WTC11 (cell line): ENCODE measurements around the gene DUSP9. TPM values are rescaled to one million over a fixed set of nuclear protein-coding genes. Genes with fewer than 3 reads are reported as not detected.
"Not testable (repeated sequence)": the region's sequence is repeated elsewhere in the genome, so short reads cannot be mapped to it uniquely, and the experiment has no call there.

Experiments used
- ATAC-seq: fragments of 200-7000 bp; cut with Tn5 transposase; 2 replicates; pipeline ENCODE4 v1.10.0; 2021; ENCODE audit warnings: mild to moderate bottlenecking, moderate library complexity
- CTCF ChIA-PET: fragments of 300-600 bp; sonication (Branson Sonifier 250); formaldehyde crosslinking; loops from one replicate; lab custom pipeline; 2021; ENCODE audit warnings: antibody characterized with exemption; lab: Charles Lee
- POLR2A ChIA-PET: fragments of 350-600 bp; sonication (Branson Sonifier 250); formaldehyde crosslinking; loops from one replicate; lab custom pipeline; 2021; ENCODE audit warnings: antibody characterized with exemption; lab: Charles Lee
- DNase-seq: peaks from one replicate; pipeline ENCODE4 v3.0.0; 2021; ENCODE audit warnings: low spot score
- H3K27ac Mint-ChIP-seq: 2 replicates; pipeline ENCODE4 v1.8.0; 2021; ENCODE audit warnings: mixed read lengths
- H3K27me3 Mint-ChIP-seq: 2 replicates; pipeline ENCODE4 v1.8.0; 2021; ENCODE audit warnings: low read depth, mild to moderate bottlenecking, moderate library complexity, mixed read lengths
- H3K36me3 Mint-ChIP-seq: 2 replicates; pipeline ENCODE4 v1.8.0; 2021; ENCODE audit warnings: mixed read lengths
- H3K4me1 Mint-ChIP-seq: 2 replicates; pipeline ENCODE4 v1.8.0; 2022; ENCODE audit warnings: mixed read lengths
- H3K4me3 Mint-ChIP-seq: 2 replicates; pipeline ENCODE4 v1.8.0; 2021; ENCODE audit warnings: mild to moderate bottlenecking, moderate library complexity, mixed read lengths
- H3K9me3 Mint-ChIP-seq: 2 replicates; pipeline ENCODE4 v1.8.0; 2021; ENCODE audit warnings: mixed read lengths
- GABPB1 ChIP-seq: sonication (generic); formaldehyde crosslinking; IDR thresholded peaks from 2 replicates; pipeline ENCODE4 v1.8.1; 2023; ENCODE audit warnings: mild to moderate bottlenecking, missing genetic modification reagents
- PRRX2 ChIP-seq: fragments of 250-450 bp; sonication (Bioruptor Pico); IDR thresholded peaks from 2 replicates; pipeline ENCODE4 v1.8.0; 2021; ENCODE audit warnings: mild to moderate bottlenecking
- SMAD3 ChIP-seq: sonication (generic); formaldehyde crosslinking; IDR thresholded peaks from 2 replicates; pipeline ENCODE4 v1.8.0; 2022; ENCODE audit warnings: missing genetic modification reagents, mild to moderate bottlenecking, borderline replicate concordance
- TEAD1 ChIP-seq: sonication (generic); formaldehyde crosslinking; IDR thresholded peaks from 2 replicates; pipeline ENCODE4 v1.8.0; 2022; ENCODE audit warnings: mild to moderate bottlenecking, missing genetic modification reagents
- TP53 ChIP-seq: sonication (generic); formaldehyde crosslinking; IDR thresholded peaks from 2 replicates; pipeline ENCODE4 v1.8.1; 2023; ENCODE audit warnings: mild to moderate bottlenecking, missing genetic modification reagents
- ZNF138 ChIP-seq: sonication (generic); formaldehyde crosslinking; conservative IDR thresholded peaks from 2 replicates; pipeline ENCODE4 v1.8.1; 2022; ENCODE audit warnings: mild to moderate bottlenecking, moderate library complexity, missing genetic modification reagents
- ZNF396 ChIP-seq: fragments of 250-450 bp; sonication (Bioruptor Pico); IDR thresholded peaks from 2 replicates; pipeline ENCODE4 v1.8.0; 2021; ENCODE audit warnings: mild to moderate bottlenecking, moderate library complexity, borderline replicate concordance
- ZNF423 ChIP-seq: fragments of 250-450 bp; sonication (Bioruptor Pico); IDR thresholded peaks from 2 replicates; pipeline ENCODE4 v2.1.2; 2022; ENCODE audit warnings: mild to moderate bottlenecking, moderate library complexity
- total RNA-seq: library from RNA; stranded (reverse); gene quantifications from 3 replicates; pipeline ENCODE4 v1.2.3, GENCODE V29; 2021
- TF ChIP-seq, protein P1 (sequence below): fragments of 250-450 bp; sonication (Bioruptor Pico); IDR thresholded peaks from 2 replicates; pipeline ENCODE4 v1.9.0; 2021; ENCODE audit warnings: mild to moderate bottlenecking
- TF ChIP-seq, protein P2 (sequence below): sonication (generic); formaldehyde crosslinking; IDR thresholded peaks from 2 replicates; pipeline ENCODE4 v1.8.1; 2022; ENCODE audit warnings: mild to moderate bottlenecking, moderate library complexity, missing genetic modification reagents
- TF ChIP-seq, protein P3 (sequence below): sonication (generic); formaldehyde crosslinking; conservative IDR thresholded peaks from 2 replicates; pipeline ENCODE4 v1.8.1; 2022; ENCODE audit warnings: mild to moderate bottlenecking, missing genetic modification reagents
- TF ChIP-seq, protein P4 (sequence below): sonication (generic); formaldehyde crosslinking; IDR thresholded peaks from 2 replicates; pipeline ENCODE4 v1.8.0; 2022; ENCODE audit warnings: mild to moderate bottlenecking, missing genetic modification reagents
- TF ChIP-seq, protein P5 (sequence below): sonication (generic); formaldehyde crosslinking; IDR thresholded peaks from 2 replicates; pipeline ENCODE4 v1.8.0; 2022; ENCODE audit warnings: mild to moderate bottlenecking, missing genetic modification reagents
- TF ChIP-seq, protein P6 (sequence below): fragments of 250-450 bp; sonication (Bioruptor Pico); conservative IDR thresholded peaks from 2 replicates; pipeline ENCODE4 v1.9.0; 2021; ENCODE audit warnings: mild to moderate bottlenecking
- TF ChIP-seq, protein P7 (sequence below): sonication (generic); formaldehyde crosslinking; IDR thresholded peaks from 2 replicates; pipeline ENCODE4 v1.8.1; 2023; ENCODE audit warnings: mild to moderate bottlenecking, missing genetic modification reagents
- TF ChIP-seq, protein P8 (sequence below): fragments of 250-450 bp; sonication (Bioruptor Pico); IDR thresholded peaks from 2 replicates; pipeline ENCODE4 v2.1.2; 2022; ENCODE audit warnings: mild to moderate bottlenecking, moderate library complexity

DUSP9 gene
- total RNA-seq, 1 experiment from 2014 or later: 2.5 TPM

DNA sequence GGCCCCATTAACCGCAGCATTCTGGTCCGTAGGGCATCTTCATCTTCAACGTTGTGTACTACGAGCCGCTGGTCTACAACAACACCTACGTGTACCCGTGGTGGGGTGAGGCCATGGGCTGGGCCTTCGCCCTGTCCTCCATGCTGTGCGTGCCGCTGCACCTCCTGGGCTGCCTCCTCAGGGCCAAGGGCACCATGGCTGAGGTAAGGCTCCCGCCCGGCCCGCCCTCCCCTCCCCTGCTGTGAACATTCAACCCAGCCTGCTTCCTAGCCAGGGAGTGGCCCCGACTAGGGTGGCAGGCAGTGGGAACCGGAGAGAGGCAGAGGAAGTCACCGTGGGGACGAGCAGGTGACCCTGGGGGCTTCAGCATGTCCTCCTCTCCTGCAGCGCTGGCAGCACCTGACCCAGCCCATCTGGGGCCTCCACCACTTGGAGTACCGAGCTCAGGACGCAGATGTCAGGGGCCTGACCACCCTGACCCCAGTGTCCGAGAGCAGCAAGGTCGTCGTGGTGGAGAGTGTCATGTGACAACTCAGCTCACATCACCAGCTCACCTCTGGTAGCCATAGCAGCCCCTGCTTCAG lies 47.8 kb downstream of the DUSP9 start (continued):
- TF ChIP-seq, protein P1, sequence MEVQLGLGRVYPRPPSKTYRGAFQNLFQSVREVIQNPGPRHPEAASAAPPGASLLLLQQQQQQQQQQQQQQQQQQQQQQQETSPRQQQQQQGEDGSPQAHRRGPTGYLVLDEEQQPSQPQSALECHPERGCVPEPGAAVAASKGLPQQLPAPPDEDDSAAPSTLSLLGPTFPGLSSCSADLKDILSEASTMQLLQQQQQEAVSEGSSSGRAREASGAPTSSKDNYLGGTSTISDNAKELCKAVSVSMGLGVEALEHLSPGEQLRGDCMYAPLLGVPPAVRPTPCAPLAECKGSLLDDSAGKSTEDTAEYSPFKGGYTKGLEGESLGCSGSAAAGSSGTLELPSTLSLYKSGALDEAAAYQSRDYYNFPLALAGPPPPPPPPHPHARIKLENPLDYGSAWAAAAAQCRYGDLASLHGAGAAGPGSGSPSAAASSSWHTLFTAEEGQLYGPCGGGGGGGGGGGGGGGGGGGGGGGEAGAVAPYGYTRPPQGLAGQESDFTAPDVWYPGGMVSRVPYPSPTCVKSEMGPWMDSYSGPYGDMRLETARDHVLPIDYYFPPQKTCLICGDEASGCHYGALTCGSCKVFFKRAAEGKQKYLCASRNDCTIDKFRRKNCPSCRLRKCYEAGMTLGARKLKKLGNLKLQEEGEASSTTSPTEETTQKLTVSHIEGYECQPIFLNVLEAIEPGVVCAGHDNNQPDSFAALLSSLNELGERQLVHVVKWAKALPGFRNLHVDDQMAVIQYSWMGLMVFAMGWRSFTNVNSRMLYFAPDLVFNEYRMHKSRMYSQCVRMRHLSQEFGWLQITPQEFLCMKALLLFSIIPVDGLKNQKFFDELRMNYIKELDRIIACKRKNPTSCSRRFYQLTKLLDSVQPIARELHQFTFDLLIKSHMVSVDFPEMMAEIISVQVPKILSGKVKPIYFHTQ (CRISPR knock-in tag): no peak
- TF ChIP-seq, protein P2, sequence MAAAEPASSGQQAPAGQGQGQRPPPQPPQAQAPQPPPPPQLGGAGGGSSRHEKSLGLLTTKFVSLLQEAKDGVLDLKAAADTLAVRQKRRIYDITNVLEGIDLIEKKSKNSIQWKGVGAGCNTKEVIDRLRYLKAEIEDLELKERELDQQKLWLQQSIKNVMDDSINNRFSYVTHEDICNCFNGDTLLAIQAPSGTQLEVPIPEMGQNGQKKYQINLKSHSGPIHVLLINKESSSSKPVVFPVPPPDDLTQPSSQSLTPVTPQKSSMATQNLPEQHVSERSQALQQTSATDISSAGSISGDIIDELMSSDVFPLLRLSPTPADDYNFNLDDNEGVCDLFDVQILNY (CRISPR knock-in tag): no peak
- TF ChIP-seq ZNF138 (CRISPR knock-in tag): no peak
- no peak for TF ChIP-seq ZNF423 (CRISPR knock-in tag)
- TF ChIP-seq ZNF396: no peak
- TF ChIP-seq, protein P3, sequence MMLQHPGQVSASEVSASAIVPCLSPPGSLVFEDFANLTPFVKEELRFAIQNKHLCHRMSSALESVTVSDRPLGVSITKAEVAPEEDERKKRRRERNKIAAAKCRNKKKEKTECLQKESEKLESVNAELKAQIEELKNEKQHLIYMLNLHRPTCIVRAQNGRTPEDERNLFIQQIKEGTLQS (CRISPR knock-in tag): no peak

DNA sequence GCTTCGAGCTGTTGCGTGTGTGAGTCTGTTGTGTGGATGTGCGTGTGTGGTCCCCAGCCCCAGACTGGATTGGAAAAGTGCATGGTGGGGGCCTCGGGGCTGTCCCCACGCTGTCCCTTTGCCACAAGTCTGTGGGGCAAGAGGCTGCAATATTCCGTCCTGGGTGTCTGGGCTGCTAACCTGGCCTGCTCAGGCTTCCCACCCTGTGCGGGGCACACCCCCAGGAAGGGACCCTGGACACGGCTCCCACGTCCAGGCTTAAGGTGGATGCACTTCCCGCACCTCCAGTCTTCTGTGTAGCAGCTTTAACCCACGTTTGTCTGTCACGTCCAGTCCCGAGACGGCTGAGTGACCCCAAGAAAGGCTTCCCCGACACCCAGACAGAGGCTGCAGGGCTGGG lies 49.1 kb downstream of the DUSP9 start:
- CTCF ChIA-PET: interaction anchor here (2.8 kb wide), 1 partner anchor 28 kb away, joined by 6 read pairs; no protein-coding TSS in a partner anchor
- H3K27ac Mint-ChIP-seq: no peak overlapping the region
- no peak for DNase-seq
- TF ChIP-seq, protein P4, sequence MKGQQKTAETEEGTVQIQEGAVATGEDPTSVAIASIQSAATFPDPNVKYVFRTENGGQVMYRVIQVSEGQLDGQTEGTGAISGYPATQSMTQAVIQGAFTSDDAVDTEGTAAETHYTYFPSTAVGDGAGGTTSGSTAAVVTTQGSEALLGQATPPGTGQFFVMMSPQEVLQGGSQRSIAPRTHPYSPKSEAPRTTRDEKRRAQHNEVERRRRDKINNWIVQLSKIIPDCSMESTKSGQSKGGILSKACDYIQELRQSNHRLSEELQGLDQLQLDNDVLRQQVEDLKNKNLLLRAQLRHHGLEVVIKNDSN (CRISPR knock-in tag): no peak
- TF ChIP-seq ZNF138 (CRISPR knock-in tag) (no peak), SMAD3 (CRISPR knock-in tag) (no peak), TEAD1 (no peak), PRRX2 (CRISPR knock-in tag) (no peak), GABPB1 (CRISPR knock-in tag) (no peak), TP53 (CRISPR knock-in tag) (no peak)
- TF ChIP-seq, protein P5, sequence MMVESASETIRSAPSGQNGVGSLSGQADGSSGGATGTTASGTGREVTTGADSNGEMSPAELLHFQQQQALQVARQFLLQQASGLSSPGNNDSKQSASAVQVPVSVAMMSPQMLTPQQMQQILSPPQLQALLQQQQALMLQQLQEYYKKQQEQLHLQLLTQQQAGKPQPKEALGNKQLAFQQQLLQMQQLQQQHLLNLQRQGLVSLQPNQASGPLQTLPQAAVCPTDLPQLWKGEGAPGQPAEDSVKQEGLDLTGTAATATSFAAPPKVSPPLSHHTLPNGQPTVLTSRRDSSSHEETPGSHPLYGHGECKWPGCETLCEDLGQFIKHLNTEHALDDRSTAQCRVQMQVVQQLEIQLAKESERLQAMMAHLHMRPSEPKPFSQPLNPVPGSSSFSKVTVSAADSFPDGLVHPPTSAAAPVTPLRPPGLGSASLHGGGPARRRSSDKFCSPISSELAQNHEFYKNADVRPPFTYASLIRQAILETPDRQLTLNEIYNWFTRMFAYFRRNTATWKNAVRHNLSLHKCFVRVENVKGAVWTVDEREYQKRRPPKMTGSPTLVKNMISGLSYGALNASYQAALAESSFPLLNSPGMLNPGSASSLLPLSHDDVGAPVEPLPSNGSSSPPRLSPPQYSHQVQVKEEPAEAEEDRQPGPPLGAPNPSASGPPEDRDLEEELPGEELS: no peak
- TF ChIP-seq, protein P6, sequence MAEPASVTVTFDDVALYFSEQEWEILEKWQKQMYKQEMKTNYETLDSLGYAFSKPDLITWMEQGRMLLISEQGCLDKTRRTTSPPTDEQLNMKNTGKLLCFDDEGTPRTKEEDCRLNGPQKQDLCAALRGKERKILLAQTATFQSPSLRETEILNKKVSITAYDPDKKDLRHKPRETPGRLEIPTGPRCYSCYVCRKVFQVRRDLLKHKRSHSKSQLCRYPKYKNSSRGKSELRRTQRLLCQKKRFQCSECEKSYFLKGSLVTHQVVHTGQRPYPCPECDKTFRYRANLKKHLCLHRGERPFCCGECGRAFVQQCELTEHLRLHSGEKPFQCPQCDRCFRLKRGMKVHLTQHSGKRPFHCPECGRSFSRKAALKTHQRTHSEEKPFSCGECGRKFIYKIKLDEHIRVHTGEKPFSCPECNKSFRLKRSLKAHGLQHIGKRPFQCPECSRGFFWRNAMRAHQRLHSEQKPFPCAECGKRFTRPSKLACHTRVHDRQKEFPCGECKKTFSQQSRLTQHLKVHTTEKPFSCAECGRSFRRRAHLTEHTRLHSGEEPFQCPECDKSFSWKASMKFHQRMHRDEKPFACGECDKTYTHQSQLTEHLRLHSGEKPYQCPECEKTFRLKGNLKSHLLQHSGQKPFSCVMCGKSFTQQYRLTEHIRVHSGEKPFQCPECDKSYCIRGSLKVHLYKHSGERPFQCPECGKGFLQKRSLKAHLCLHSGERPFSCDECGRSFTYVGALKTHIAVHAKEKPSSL (CRISPR knock-in tag): no peak
- TF ChIP-seq, protein P3 (CRISPR knock-in tag): no peak
- TF ChIP-seq, protein P7, sequence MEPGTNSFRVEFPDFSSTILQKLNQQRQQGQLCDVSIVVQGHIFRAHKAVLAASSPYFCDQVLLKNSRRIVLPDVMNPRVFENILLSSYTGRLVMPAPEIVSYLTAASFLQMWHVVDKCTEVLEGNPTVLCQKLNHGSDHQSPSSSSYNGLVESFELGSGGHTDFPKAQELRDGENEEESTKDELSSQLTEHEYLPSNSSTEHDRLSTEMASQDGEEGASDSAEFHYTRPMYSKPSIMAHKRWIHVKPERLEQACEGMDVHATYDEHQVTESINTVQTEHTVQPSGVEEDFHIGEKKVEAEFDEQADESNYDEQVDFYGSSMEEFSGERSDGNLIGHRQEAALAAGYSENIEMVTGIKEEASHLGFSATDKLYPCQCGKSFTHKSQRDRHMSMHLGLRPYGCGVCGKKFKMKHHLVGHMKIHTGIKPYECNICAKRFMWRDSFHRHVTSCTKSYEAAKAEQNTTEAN (CRISPR knock-in tag): no peak
- TF ChIP-seq, protein P8, sequence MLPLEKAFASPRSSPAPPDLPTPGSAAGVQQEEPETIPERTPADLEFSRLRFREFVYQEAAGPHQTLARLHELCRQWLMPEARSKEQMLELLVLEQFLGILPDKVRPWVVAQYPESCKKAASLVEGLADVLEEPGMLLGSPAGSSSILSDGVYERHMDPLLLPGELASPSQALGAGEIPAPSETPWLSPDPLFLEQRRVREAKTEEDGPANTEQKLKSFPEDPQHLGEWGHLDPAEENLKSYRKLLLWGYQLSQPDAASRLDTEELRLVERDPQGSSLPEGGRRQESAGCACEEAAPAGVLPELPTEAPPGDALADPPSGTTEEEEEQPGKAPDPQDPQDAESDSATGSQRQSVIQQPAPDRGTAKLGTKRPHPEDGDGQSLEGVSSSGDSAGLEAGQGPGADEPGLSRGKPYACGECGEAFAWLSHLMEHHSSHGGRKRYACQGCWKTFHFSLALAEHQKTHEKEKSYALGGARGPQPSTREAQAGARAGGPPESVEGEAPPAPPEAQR: no peak
- H3K4me3 Mint-ChIP-seq: no peak overlapping the region
- H3K36me3 Mint-ChIP-seq: peaks cover 3% of the 10 kb centered on the region; the same call in 1 of the 2 replicates
- H3K27me3 Mint-ChIP-seq: no peaks in the 10 kb centered on the region
- no peaks in the 10 kb centered on the region for H3K4me1 Mint-ChIP-seq
- no peak for ATAC-seq
- no peaks in the 10 kb centered on the region for H3K9me3 Mint-ChIP-seq
- POLR2A ChIA-PET: no interaction called here

DNA sequence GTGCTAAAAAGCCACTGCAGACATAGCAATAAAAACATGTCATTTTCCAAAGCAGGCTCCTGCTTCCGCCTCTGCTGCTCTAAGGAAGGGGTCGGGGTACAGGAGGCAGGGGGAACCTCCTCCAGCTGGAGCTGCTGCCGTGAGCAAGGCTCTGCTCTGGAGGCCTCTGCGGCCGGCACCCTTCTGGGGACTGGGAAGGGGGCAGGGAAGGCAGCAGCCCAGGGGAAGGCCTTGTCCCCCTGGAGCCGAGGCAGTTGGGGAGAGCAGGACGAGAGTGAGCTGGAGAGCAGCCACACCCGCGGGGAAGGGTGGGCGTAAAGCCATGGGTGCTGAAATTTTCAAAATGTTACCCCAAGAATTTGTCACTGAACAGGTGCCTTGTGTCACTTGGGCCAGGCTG lies 49.5 kb downstream of the DUSP9 start:
- H3K9me3 Mint-ChIP-seq, POLR2A ChIA-PET, H3K4me3 Mint-ChIP-seq, H3K36me3 Mint-ChIP-seq, H3K4me1 Mint-ChIP-seq, DNase-seq, H3K27me3 Mint-ChIP-seq, H3K27ac Mint-ChIP-seq, ATAC-seq: not testable (repeated sequence)
- CTCF ChIA-PET: interaction anchor here (2.8 kb wide), 1 partner anchor 28 kb away, joined by 6 read pairs; no protein-coding TSS in a partner anchor

DNA sequence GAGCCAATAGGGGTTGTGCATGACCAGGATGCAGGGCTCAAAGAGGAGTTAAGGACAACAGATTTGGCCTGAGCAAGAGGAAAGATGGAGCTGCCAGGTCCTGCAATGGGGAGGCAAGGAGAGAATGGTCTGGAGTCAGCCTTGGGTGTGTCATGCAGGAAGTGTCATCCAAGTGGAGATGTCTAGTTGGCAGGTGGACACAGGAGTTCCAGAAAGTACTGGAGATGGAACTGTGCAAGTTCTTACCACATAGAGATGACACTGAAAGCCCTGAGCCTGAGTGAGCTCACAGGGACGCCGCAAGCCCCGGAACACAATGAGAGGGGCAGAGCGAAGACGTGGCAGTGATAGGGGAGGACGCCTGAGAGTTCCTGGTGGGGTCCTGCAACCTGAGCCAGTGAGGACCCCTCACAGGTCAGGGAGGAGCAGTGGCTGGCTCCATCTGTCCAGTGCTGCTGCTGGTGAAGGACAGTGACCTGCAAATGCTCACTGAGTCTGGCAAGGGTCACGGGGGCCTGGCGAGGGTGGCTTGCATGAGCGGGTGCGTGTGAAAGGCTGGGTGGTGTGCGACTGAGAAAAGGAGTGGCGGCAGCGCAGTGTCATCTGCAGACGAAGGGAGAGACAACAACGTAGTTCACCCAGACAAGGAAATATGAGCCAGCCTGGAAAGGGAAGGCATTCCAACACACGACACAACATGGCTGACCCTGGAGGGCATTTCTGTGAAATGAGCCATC lies 50.2 kb downstream of the DUSP9 start:
- CTCF ChIA-PET: interaction anchor here (2.8 kb wide), 1 partner anchor 29 kb away, joined by 6 read pairs; no protein-coding TSS in a partner anchor
- POLR2A ChIA-PET, H3K9me3 Mint-ChIP-seq, H3K4me1 Mint-ChIP-seq, H3K4me3 Mint-ChIP-seq, ATAC-seq, H3K27me3 Mint-ChIP-seq, DNase-seq, H3K36me3 Mint-ChIP-seq: not testable (repeated sequence)
- H3K27ac Mint-ChIP-seq: peak overlapping the region; percentile 80
